Renal pelvis (tissue), 4 donors: ENCODE measurements around the gene TCERG1L. TPM values are rescaled to one million over a fixed set of nuclear protein-coding genes. Genes with fewer than 3 reads are reported as not detected.
"Not testable (repeated sequence)": the region's sequence is repeated elsewhere in the genome, so short reads cannot be mapped to it uniquely, and the experiment has no call there.

Experiments
- DNase-seq: peaks from one replicate; pipeline ENCODE4 v3.0.0-alpha.2; 2013
- polyA plus RNA-seq, 3 donors: library from polyadenylated mRNA; unstranded; fragments of 120-200 nt; gene quantifications; one replicate each; pipeline ENCODE4 v1.2.1, GENCODE V29; 2013; ENCODE audit not compliant: insufficient read length in 3 of 3

TCERG1L gene
- polyA plus RNA-seq, 3 donors, result 1.3 to 2.6 (median 2.0) TPM

- DNase-seq, result no peak
Measured at GRCh38 chr10:131167036-131167860, 144.3 kb downstream of the TCERG1L start.

DNA sequence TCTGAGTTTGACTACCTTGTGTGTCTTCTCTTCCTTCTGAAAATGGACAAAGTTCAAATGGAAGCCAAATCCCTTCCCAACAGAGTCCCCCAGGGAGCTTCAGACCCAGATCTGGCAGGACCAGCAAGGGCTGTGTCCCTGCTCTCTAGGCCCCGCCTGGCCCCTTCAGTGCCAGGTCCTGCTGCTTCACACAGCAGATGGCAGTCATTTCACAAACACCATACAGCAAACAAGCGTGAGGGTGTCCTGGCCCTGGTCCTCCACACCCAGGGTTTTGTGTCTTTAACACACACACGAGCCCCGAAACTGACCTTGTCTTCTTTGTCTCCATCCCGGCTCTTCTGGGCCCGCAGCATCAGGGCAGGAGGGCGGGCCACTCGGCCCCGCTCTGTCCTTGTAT lies 145.0 kb downstream of the TCERG1L start:
- DNase-seq, result no peak

GRCh38 chr10:131165092-131165491 lies 146.4 kb downstream of the TCERG1L start:
- no peak for DNase-seq

DNA sequence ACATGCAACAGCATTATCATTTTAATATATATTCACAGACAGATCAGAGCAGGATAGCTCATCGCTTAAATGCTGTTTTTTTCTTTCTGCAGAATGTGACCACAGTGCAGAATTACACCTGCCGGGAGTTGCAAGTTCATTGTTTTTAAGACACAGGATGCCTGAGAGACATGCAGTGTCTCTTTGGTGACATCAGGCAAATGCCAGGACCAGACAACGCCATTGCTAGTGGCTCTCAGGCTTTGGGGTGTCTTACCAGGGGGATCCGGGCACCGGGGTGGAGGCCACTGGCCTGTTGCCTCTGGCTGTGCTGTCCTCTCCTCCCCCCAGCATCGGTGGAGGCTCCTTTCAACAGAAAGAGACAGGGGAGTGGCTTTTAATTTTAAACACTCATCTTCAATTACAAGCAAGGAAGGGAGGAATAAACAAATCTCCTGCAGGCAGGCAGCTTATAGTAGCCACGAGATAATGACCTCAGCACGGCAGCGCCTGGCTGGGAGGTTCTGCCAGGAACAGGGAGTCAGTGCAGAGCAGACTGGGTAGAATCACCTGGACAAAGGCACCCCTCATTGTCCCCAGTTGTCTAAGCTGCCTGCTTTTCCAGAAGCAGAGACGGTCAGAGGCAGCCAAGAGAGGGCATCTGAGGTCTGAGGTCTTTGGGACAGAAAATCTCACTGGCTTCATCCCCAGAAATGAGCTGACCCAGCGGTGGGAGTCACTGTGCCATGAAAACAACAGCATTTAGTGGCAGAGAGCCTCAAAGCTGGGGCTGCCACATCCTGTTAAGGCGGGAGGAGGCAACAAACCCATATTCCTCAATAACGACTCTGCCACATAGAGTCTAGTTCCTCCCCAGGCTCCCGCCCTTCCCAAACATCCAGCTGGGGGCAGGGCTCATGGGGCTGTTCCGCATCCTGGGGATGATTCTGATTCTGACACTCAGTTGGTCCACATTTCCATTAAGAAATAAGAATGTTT lies 148.4 kb downstream of the TCERG1L start:
- DNase-seq, result no peak

GRCh38 chr10:131162211-131162610 lies 149.3 kb downstream of the TCERG1L start:
- no peak for DNase-seq

DNA sequence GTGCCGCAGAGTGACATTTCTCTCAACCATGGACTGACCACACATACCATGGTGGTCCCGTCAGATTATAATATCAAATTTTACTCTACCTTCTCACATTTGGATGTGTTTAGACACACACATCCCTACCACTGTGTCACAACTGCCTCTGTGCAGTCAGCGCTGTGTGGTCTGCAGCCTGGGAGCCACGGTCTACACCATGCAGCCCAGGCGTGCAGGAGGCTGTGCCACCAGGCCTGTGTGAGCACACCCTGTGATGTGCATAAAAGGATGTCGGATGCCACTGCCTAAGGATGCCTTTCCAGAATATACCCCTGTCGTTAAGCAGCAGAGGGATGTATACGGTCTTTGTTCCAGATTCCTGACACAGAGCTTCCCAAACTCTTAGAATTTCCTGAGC lies 150.4 kb downstream of the TCERG1L start:
- DNase-seq, result no peak

- no peak for DNase-seq
Measured at GRCh38 chr10:131160219-131160875, 151.2 kb downstream of the TCERG1L start.

- no peak for DNase-seq
Measured at GRCh38 chr10:131159771-131160170, 151.8 kb downstream of the TCERG1L start.

DNA sequence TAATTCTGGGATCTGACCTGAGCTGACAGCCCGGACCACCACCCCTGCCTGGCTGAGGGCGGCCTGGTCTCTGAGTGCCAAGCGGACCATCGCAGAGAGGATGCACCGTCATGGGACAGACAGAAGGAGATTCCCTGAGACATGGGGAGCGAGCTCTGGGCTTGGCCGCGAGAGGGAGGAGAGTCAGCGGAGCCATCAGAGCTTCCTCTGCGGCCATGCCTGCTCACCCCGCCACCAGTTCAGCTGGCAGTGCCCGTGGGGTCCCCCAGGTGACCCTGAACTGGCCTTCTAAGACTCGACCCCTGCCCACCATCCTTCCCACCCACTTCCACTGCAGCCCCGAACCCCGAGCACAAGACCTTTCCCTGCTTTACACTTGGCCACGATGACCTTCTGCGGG lies 152.8 kb downstream of the TCERG1L start:
- no peak for DNase-seq

- DNase-seq, result no peak
Measured at GRCh38 chr10:131157899-131158298, 153.6 kb downstream of the TCERG1L start.

DNA sequence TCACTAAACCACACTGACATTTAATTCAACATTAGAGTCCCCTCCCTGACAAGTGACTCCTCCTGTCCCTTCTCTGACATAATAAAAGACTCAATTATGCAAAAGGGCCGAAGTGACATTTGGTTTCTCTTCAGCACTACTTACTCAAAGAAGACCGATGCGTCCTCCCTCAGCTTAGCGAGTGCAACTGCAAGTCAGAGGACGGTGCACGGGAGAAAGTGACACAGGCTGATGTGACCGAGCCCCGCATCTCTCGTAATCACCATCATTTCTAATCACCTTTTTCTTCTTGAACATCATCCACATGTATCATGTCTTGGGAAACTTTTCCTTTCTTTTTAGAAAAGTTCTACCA lies 155.7 kb downstream of the TCERG1L start:
- DNase-seq, result no peak

- DNase-seq, result no peak
Measured at GRCh38 chr10:131155218-131155875, 156.2 kb downstream of the TCERG1L start.

GRCh38 chr10:131154306-131155025 lies 157.1 kb downstream of the TCERG1L start:
- no peak for DNase-seq

DNA sequence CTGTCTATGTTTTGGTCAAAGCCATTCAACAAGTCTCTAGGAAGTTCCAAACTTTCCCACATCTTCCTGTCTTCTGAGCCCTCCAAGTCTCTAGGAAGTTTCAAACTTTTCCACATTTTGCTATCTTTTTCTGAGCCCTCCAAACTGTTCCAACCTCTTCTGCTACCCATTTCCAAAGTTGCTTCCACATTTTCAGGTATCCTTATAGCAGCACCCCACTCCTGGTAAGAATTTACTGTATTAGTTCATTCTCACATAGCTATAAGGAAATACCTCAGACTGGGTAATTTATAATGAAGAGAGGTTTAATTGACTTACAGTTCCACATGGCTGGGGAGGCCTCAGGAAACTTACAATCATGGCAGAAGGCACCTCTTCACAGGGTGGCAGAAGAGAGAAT lies 159.1 kb downstream of the TCERG1L start:
- DNase-seq, result not testable (repeated sequence)

DNA sequence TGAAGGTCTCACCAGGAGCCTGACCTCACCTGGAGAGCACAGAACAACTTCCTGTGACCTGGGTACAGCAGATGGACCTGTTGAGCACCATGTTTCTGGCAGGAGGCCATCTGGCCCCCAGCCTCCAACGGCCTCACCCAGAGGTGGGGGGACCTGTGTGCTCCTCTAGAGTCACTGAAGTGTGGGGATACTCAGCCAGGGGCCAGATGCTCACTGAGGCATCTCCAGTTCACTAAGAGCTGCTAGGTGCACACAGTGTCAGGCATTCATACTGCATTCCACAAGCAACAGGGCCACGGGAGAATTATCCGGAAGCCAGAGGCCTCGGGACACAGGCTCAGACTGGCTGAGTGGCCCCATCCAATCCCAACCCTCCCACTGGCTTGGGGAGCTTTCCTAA lies 161.4 kb downstream of the TCERG1L start:
- DNase-seq, result no peak

DNA sequence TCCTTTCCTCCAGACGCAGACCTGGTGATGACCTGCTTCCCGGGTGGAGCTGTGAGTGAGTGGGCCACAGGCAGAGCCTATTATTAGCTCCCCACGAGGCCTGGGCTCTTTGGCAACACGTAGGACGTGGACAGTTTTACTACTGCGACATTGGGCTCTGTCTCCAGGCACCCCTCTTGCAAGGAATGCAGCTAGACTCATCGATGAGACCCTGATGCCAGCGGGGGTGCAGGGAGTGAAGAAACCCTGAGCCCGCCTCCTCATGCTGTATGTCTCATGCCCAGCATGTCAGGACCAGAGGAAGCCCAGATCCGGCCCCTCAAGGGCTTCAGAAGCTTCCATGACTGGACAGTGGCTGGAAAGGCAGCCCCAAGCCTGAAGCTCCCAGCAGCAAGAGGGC lies 161.9 kb downstream of the TCERG1L start:
- no peak for DNase-seq

GRCh38 chr10:131149111-131149510 lies 162.4 kb downstream of the TCERG1L start:
- DNase-seq, result no peak

DNA sequence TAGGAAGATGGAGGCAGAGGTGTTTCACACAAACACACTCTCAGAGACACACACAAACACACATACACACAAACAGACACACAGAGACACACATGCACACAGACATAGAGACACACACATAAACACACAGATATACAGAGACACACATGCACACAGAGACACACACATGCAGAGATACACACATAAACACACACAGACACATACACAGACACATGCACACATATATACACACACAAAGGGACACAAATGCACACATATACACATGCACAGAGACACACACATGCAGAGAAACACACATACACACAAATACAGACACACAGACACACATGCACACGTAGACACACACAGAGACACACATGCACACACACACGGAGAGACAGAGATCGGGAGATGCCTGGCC lies 163.3 kb downstream of the TCERG1L start:
- DNase-seq, result no peak

DNA sequence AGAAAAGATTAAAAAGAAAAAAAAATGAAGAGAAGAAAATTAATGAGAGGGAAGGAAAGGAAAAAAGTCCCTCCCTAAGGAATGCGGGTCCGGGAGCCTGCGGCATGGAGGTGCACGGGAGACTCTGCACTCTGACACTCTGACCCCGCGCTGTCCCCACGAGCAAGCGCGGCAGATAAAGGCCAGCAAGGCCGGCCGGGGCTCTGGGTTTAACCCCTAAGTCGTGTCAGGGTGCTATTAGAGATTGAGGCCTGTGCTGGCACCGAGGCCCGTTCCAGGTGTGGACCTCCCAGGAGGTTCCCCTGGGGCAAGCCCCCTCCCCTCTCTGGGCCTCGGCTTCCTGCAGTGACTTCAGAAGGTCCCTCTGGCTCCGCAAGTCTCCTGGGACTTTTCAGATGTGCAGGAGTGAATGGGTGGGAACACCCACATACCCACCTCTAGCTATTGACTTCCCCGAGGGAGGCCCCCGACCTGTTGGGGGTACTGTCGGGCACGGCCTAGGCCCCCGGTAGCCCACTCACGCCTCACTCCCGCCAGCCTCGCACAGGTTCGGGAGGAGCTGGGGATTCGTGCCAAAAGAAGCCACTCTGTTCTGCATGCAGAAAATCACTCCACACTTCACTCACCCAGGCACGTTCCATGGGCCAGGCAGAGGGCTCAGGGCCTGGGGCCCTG lies 164.1 kb downstream of the TCERG1L start:
- DNase-seq, result no peak

DNA sequence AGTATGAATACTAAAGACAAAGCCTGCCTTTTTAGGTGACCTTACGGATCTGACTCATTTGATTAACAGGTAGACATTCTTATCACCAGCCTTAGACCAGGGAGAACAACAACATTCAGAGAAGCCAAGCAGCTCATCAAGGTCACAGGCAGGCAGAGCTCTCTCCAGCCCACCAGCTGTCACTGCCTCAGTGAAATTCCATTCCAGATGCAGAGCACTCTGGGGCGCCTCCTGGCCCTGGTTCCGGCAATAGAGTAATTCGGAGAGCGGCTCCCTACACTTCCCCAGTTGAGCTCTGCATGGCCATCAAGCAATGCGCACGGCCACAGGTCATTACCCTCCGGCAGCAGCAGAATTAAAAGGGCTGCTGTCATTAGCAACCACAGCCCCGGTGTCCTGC lies 164.7 kb downstream of the TCERG1L start:
- DNase-seq, result no peak

DNA sequence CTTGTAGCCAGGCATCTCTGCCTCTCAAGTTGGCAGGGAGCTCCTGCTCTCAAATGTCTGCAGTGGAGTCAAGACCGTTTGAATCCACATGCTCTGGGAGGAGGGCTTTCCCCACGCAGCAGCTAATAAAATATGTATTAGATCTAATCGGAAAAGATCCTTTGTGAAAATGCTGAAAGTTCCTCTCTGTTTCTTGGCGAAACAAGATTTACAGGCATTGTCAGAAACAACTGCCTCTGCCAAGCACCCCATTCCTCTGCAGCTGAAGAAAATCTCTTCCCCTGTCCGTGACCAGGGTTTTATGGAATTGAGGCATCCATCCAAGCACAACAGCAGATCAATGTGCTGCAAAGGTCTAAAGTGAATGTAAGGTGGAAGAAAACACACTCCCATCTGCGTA lies 165.8 kb downstream of the TCERG1L start:
- no peak for DNase-seq
